NK-92 (cell line): ENCODE results near the gene KLK4.

Experiments
- DNase-seq: peaks from one replicate; lab custom pipeline; 2025; ENCODE audit not compliant: unreplicated experiment; lab: John Stamatoyannopoulos, UW

KLK4 gene, protein sequence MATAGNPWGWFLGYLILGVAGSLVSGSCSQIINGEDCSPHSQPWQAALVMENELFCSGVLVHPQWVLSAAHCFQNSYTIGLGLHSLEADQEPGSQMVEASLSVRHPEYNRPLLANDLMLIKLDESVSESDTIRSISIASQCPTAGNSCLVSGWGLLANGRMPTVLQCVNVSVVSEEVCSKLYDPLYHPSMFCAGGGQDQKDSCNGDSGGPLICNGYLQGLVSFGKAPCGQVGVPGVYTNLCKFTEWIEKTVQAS

DNA sequence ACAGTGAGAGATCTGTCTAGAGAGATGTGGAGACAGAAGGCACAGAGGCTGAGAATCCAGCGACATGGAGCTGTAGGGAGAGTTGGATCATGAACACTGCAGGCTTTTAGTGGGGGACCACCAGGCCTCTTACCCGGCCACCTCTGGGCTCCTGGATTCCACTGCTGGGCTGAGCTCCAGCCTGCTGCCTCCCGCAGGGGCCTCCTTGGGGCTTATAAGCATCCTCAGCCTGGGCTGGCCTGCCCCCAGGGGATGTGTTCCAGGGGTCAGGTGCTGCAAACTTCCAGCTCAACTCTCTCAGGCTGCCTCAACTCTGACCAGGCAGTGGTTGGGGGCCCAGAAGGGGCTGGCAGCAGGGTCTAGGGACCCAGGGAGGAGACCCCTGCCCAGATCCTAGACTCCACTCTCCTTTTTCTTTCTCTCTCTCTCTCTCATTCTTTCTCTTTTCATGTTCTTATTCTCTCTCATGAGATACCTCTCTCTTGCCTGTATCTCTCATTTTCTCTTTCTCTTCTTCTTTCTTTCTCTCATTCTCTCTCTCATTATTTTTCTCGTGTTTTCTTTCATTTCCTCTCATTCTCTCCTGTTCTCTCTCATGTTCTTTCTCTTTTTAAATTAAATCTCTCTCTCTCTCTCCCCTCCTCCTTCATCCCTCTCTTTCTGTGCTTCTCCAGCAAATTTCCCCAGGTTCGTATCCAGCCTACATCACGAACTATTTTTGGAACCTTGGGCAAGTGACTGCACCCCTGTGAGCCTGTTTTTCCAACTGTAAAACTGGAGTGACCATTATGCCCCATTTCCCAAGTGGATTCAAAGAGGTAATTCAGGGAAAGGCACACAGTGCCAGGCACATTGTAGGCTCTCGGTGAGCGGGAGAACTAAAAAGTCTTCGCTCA, at the start of gene KLK4:
KLK4 (minus strand) TSS at position 190 of the 896 bp plus-strand sequence. CDS start 657 bp downstream, outside the sequence.
- no peak for DNase-seq

DNA sequence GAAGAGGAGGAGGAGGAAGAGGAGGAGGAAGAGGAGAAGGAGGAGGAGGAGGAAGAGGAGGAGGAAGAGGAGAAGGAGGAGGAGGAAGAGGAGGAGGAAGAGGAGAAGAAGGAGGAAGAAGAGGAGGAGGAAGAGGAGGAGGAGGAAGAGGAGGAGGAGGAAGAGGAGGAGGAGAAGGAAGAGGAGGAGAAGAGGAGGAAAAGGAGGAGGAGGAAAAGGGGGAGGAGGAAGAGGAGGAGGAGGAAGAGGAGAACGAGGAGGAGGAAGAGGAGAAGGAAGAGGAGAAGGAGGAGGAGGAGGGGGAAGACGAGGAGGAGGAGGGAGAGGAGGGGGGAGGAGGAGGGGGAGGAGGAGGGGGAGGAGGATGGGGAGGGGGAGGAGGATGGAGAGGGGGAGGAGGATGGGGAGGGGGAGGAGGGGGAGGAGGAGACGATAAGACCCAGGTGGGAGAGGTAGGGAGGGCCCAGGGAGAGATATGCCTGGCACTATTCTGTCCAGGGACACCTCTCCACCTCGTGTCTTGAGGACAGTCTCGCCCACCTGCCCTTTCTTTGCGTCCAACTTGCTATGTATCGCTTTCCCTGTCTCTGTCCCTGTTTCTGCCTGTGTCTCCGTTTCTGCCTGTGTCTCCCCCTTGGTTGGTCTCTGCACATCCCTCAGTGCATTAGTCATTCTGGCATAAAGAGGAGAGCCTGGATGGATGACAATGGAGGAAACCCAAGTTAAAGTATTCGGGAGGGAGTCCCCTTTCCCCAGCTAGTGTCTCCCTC, 48.7 kb upstream of the KLK4 start:
- no peak for DNase-seq

DNA sequence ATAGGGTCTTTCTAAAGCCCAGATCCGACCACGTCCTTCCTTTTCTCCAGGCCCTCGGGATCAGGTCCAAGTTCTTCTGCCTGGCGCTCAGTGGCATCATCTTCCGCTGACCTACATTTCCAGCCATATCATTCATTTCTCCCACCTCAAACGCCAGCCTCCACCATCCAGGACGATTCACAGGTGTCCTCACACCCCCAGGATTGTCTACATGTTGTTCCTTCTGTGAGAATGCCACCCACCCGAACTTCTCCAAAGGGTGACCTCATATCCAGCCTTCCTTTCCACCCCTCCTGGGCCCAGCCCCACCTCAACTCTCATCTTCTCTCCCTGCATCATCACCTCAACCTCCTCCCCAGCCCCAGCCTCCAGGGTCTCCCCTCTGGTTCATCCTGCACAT, 46.4 kb upstream of the KLK4 start:
- DNase-seq = no peak

DNA sequence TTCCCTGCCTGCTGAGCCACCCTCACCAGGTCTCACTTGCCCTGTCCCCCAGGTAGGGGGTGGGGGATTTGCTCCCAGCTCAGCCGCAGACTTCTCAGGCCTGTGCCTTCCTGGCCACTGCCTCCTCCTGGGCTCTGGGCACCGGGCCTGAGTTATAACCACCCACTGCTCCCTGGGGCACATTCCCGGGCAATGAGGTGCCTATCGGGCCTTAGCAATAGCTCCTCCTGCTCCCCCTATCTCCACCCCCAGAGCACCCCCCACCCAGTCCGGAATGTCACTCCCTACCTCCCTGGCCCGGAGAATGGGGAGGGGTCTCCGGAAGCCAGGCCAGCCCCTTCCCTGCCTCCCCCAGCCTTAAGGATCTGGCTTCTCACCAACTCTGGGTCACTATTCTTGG, 41.7 kb upstream of the KLK4 start, which contains the start of gene KLK5:
KLK5 (minus strand) TSS at position 129 of the 400 bp plus-strand sequence. CDS start 381 bp downstream, outside the sequence.
- DNase-seq = no peak

DNA sequence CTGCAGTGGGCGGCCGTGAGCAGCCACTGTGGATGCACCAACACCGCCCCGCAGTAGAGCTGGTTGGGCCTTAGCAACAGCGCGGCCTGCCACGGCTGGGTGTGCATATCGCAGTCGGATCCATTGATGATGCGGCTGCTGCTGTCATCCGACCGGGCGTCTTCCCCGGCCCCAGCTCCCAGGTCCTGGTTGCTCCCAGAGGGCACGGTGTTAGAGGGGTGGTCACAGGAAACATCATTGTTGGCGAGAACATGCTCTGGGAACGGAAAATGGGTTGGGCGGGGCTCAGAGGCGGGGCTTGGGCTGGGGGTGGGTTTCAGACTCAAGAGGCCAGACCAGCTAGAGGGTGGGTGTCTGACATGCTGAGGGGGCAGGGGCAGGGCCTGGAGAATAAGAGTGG, 38.7 kb upstream of the KLK4 start:
- no peak for DNase-seq

DNA sequence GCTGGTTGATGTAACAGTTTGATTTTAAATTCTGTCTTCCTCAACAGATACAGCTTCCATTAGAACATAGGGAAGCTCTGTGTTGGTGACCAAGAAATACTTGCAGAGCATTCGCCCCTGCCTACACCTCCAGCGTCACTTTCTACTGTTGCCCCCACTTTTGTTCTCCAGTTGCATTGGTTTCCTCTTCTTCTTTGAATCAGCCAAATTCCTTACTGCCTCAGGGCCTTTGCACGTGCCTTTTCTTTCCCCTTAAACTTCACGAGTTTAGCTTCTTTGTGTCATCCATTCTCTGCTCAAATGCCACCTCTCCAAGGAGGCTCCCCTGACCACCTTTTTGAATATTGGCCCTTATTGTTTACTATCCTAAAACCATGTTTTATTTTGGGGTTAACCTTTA, 35.9 kb upstream of the KLK4 start:
- DNase-seq = no peak

DNA sequence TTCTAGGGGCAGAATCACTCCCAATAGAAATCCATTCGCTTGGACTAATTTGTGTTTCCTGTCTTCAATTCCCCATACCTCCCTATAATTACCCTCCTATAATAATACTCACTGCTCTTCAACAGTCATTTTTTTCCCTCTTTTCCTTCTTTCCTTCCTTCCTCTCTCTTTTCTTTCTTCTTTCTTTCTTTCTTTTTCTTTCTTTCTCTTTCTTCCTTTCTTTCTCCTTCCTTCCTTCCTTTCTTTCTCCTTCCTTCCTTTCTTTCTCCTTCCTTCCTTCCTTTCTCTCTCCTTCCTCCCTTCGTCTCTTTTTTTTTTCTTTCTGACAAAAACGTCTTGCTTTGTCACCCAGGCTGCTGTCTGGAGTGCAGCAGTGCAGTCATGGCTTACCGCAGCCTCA, 33.6 kb upstream of the KLK4 start:
- DNase-seq = no peak

DNA sequence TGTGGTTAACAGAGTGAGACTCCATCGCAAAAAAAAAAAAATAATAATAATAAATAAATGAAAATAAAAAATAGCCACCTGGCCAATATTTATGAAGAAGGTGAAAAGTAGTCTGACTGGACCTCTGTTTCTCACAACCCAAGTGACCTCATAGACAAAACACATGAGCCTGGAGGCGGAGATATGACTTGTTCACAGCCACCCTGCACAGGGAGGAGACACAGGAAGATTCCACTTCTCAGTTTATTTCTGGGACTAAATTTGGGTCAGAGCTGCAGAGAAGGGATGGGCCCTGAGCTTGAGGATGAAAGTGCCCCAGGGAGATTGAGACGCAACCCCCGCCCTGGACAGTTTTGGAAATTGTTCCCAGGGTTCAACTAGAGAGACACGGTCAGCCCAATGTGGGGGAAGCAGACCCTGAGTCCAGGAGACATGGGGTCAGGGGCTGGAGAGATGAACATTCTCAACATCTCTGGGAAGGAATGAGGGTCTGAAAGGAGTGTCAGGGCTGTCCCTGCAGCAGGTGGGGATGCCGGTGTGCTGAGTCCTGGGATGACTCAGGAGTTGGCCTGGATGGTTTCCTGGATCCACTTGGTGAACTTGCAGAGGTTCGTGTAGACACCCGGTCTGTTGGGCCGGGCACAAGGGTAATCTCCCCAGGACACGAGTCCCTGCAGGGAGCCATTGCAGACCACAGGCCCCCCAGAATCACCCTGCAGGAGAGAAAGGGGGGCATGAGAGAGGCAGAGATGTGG, 32.1 kb upstream of the KLK4 start:
- no peak for DNase-seq

DNA sequence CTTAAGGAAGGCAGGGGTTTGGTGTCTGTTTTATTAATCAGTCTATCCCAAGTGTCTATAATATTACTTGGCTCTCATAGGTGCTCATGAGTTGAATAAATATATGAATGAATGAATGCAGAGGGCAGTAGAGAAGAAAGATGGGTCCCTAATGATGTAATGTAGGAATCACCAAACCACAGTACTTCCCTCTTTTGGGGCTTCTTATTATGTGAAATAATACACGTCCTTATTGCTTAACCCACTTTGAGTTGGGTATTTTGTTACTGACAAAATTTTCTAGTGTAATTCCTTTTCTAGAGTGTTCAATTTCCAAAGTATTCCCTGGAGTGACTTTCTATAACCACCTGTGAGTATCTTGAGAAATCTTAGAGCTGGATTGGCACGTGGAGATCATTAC, 28.4 kb upstream of the KLK4 start:
- no peak for DNase-seq

DNA sequence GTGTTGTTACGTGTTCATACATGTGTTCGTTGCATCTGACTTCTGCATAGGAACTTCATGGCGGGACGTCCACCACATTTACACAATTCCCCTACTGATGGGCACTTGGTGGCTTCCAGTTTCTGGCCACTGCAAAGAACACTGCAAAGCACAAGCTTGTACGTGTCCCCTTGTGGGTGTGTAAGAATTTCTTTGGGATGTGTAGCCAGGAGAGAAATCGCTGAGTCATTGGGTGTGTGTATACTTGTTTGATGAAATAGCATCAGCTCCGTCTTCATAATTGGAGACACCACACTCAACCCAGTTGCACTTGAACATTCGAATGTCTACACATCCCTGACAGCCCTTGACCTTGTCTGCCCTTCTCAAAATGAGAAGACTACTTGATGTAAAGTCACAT, 22.4 kb upstream of the KLK4 start:
- DNase-seq = no peak

DNA sequence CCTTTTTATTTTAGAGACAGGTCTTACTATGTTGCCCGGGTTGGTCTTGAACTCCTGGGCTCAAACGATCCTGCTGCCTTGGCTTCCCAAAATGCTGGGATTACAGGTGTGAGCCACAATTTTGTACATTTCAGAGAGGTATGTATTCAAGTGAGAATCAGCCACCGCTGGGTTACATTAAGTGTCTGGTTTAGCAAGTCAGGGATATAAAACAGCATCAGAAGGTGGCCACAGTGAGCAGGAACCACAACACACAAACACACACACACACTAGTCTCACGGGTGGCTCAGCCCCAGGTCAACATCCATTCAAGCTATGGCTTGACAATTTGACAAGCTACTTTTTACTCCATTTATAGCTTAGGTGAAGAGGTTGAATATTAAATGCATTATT, 21.5 kb upstream of the KLK4 start:
- no peak for DNase-seq

DNA sequence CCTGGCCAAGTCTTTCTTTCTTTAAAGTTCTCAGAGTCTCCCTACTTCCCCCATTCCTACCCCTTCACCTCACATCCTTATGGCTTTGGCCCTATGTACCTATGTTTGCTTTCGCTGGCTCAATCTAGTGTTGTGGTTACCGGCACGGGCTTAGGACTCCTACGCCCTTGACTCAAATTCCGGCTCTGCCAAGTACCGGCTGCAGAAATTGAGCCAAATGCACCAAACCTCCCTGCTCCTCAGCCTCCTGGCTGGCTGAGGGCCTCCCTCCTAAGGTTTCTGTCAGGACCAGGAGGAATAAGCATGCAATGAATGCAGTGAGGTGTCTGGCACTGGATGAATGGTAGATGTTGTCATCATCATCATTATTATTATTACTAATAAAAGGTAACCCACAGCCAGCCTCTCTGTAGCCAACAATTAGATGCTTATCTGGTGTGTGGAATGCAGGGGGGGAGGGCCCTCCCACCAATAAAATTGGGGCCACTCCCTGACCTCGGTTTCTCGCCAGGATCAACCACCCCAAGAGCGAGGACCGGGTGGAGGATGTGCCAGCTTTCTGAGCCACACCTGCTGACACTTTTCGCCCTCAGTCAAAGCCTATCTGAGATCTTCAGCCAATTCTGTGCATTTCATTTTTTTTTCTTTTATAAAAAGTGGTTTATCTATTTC, 21.0 kb upstream of the KLK4 start:
- no peak for DNase-seq

DNA sequence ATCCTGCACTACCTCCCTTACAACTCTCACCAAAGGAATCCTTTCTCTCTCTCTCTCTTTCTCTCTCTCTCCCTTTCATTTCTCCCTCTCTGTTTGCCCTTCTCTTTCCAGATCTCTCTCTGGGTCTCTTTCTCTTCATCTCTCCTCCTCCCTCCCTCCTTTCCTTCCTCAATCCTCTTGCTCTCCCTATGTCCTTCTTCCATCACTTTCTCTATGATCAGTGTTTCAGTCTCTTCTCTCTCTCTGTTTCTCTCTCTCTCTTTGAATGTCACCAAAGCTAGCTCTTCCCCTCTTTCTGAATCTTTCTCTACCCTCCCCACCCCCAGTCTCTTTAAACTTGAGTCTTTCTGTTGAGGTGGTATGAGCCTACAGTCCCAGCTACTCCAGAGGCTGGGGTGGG, 19.8 kb upstream of the KLK4 start:
- DNase-seq = no peak

DNA sequence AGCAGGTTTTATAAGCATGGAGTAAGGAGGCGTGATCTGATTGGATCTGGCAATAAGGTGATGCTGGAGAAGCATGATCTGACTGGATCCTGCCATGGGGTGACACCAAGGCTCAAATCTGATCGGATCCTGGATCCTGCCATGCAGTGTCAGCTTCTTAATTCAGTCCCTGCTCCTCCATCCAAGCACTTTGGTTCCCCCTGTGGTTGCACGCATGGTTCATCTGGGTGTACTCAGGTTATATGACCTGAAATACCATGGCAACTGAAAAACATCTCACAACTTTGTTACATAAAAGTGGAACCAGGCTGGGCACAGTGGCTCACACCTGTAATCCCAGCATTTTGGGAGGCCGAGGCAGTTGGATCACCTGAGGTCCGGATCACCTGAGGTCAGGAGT, 17.6 kb upstream of the KLK4 start:
- no peak for DNase-seq

DNA sequence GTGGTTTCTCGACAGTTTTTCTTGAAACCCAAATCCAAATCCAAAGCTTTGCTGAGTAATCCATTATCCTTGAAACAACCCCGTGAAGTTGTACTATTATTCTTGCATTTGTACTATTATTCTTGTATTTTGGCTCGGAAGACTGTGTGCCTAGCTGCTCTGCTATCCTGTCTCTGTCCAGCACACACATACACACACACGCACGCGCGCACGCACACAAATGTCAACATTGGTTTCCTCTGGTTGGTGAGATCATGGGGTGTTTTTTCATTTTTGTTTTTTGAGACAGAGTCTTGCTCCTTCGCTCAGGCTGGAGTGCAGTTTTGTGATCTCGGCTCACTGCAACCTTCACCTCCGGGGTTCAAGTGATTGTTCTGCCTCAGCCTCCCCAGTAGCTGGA, 14.9 kb upstream of the KLK4 start:
- no peak for DNase-seq

DNA sequence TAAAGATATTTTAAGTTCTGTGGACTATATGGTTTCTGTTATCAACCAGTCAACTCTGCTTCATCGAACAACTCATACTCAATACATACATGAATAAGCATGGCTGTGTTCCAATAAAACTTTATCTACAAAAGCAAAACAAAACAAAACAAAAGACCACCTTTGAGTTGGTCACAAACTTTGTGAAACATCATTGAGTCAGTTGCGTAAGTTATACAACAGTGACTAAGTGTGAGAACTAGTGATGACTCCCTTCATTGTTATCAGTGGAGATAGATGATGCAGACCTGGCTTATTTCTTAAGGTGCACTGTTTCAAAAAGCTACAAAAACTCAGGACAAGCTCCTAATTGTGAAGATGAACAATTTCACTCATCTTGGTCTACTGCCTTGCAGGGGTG, 14.5 kb upstream of the KLK4 start:
- DNase-seq = no peak

DNA sequence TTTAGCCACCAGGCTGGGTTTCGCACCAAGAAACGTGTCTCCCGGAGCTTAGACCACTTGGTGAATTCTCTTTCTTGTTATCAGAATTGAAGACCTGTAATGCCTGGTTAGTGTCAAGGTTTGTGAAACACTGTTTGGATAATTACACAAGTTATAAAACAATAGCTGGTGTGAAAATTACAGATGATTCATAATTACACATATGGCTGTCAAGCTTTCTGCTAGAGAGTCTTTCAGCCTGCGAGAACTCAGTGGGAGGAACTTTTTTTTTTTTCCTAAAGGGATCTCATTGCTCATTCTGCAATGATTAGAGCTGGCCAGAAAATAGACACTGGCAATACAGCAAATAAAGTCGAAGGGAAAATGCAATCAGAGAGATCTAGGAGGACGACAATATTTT, 13.4 kb upstream of the KLK4 start:
- DNase-seq = no peak

DNA sequence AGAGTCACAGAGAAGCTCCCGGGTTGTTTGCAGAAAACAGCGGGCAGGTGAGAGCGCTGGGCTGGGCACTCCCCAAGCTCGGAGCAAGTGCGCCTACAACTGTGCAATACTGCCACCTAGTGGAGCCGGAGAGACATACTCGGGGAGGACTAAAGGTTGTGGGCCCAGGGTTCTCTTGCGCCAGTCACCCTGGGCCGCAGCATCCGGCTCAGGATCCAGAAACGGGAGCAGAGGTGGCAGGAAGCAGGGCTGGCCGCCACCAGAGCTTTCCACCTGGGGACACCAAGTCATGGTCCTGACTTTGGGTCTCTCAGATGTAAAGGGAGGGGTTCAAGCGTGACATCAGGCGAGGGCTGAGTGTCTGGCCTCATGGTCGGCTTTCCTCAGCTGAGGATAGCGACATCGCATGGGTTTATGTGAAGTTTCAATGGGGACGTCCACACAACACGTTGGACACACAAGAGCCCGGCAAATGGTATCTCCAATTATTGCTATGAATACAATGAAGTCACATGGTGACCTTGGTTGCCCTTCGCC, 11.2 kb upstream of the KLK4 start:
- no peak for DNase-seq

DNA sequence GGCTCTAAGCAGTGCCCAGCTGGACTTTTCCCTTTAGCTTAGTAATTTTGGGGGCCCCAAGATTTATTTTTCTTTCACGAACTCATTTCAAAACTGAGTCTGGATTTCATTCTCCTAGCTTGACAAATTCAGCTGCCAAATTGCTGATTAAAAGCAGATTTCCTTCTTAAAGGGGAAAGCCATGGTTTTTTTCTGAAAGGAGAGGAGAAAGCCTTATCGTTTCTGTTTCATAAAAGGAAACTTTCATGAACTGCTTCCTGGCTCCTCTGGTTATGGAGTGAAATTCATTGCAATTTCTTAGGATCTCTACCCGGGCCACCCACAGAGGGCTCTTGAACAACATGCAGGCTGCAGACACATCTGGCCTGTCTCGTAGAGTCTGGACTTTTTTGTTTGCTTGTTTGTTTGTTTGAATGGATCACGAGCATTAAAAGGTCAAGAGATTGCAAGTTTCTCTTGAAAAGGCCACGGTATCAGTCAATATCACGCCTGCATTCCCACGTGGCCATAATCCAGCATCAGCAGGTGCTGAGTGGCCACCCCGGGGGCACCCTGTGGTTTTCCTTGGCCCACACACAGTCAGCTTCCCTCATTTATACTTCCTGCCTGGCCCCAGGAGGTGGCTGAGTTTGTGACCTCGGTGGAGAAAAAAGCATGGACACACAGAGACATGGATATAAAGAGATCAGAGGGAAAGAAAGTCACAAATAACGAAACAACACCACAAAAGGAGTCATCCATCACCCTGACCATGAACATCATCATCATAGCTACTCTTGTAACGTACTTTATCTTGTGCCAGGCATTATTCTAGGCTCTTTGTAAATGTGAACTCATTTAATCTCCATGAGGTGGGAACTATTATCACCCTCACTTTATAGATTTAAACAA, 10.5 kb upstream of the KLK4 start:
- DNase-seq = no peak
